NCI-H1694 (cell line): ENCODE results near the gene PDE7B.
A peak's percentile ranks its signal among the peaks of the same experiment; 100 is the strongest.

Experiments
- DNase-seq: peaks from one replicate; lab custom pipeline; 2025; lab: John Stamatoyannopoulos, UW

Gene PDE7B

DNA sequence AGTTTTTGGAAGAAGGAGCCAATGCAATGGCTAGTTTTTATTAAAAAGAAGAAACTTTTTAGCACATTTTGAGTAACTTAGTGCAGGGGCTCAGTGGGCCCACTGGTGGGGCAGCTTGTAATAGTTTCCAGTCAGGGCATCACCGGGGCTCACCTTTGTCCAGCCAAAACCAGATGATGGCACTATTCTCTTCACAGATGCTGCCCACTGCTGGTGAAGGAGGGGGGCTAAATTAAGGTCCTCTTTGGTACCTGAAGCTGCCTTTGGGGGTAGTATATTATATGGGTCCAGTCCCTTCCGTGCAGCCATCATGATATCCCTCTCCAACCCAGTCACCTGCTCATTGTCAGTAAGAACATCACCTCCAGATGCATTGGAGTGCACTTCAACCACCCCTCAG, 182.9 kb downstream of the PDE7B start:
- no peak for DNase-seq

DNA sequence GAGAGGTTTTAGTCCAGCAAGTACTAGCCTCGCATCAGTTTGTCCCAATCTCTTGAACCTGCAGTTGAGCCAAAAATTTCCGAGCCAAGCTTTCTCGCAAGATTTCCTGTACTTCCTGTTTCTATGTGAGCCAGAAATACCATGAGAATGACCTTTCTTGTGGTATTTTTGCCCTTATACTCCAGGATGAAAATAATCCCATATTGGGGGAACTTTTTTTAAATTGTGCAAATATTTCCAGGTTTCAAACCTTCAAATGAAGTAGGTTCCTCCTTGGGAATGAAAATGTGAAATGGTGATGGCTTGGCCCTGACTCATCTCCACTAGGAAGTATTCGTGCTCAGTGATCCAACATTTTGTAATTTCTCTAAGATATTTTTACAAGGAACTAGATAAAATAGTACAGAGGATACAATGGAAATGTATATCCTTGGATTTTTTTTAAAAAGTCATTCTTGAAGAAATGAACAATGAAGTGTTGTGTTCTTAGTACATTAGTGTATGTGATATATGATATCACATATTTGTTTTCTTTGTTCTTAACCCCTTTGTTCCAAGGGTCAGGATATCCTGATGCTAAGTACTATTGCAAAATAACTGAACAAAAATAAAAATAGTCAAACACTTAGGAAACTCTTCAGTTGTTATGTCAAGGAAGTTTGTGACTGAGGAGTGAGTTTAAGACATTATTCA, 184.0 kb downstream of the PDE7B start:
- no peak for DNase-seq

DNA sequence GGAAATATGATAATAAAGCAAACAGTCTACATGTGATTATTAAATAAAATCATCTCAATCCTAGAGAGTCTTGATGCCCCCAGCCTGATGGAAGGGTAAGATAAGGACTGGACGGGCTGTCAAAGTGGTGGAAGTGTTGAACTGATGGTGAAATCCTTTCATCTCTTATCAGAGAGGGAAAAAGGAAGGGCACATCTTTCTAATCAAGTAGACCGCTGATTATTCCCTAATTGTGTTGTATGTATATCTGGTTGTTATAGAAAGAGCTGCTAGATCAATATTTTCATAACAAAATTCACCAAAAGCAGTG, 184.5 kb downstream of the PDE7B start:
- no peak for DNase-seq

DNA sequence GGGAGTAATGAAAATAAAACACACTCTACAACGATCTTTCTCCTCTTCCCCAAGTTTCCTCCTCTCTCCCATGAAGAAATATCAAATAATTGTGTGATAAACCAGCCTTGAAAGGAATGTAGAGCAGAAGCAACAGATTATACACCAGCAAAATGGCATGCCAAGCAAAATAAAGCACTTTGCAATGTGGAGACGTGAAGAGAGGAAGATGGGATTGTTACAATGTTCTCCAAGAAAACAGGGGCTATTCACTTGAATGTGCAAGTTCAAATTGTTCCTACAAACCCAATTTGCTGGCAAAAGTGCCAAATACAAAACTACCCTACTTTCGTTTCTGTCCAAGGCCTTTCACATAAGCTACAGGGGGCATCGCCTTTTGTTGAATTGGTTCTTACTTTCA, 185.1 kb downstream of the PDE7B start:
- DNase-seq = no peak

DNA sequence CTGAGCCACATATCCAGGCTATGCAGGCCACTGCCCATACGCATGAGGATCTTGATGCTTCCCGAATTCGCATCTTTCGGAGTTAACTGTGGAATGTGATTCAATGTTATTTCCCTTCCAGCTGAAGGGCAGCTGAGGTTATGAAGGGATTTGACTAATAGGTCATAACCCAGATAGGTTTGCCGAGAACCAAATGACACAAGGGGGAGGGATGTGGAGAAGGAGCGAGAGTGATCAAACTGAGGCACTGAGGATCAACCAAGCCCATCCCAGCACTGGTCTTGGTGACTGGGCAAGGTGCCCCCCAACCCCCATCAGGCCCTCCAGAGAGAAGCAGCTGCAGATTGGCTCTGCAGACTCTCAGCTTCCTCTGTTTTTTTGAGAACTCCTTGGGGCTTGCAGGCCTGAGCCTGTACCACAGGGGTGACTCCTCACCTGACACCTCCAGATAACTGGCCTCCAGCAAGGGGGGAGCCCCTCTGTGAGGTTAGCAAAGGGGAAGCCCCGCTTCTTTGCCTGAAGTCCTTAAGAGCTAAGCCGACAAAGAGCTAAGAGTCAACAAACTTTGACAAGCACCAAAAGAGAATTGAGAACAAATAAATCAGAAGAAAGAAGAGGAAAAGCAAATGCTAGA, 185.9 kb downstream of the PDE7B start:
- no peak for DNase-seq

DNA sequence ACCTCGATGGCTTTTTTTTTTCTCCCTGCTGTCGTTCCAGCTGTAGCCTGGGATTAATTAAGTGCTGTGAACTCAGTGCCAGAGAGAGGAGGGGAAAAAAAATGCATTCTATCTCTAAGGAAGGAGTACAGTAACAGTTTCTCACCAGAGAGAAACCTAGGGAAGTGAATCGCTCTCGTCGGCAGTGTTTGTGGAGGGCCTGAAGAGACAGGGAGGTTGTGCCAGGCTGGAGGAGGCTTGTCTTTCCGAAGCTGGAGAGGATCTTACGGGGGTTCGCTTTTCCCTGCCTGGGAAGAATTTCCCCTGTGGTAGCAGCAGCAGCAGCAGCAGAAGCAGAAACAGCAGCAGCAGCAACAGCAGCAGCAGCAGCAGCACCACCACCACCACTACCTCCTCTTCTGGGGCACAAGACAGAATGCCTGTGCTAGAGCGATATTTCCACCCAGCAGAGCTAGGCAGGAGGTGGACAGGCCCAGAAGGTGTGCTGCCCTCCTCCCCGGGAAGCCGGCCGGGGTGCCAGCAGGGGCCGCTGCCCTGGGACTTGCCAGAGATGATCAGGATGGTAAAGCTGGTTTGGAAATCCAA, 186.5 kb downstream of the PDE7B start:
- peak; percentile 3 for DNase-seq

DNA sequence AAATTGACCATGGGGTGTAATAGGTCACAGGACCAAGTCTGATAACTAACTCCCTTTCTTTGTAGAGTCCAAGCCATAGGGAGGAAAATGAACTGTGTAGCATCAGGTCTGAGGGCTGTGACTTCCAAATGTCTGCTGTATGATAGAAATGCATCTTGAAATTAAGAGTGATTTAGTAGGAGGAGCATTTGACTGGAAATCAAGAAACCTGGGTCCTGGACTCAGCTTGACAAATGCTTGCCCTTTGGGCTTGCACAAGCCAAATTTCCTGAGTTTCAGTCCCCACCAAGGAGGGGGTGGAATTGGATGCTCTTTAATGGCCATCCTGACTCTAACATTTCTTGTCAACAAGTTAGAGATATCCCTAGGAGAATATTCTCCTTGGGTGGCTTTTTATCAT, 187.0 kb downstream of the PDE7B start:
- no peak for DNase-seq

DNA sequence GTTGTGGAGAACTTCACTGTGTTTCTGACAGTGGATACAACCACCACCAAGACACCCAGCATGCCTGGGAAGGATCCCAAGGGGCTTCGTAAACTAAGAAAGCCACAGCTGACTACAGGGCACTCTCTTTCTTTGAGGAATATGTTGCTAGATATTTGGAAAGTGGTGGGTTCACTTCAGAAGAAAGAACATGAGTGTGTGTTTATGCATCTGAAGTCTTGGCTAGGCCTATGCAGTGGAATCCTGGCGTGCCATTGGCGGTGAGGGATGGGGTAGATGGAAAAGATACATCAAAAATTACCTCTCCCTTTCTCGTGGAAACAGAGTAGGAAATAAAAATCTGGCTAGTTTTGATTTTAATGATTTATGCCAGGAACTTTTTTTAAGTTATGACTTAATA, 187.7 kb downstream of the PDE7B start:
- no peak for DNase-seq

DNA sequence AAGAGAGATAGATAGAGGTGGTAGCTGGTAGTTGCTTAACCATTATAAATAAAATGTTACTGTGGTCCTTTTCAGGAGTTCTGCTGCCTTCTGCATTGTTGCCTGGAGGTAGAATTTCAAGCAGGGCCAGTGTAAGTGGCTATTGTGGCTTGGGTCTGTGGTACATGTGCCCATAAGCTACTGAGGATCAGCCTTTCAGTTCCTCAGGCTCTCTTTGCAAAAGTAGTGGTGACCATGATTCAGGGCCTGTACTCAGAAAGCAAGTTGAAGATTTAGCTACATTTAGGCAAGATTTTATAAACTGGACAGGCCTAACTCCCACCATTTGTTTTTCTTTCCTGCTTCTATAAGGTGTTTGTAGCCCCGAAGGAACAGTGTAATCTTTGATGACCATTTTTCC, 199.0 kb downstream of the PDE7B start:
- no peak for DNase-seq

DNA sequence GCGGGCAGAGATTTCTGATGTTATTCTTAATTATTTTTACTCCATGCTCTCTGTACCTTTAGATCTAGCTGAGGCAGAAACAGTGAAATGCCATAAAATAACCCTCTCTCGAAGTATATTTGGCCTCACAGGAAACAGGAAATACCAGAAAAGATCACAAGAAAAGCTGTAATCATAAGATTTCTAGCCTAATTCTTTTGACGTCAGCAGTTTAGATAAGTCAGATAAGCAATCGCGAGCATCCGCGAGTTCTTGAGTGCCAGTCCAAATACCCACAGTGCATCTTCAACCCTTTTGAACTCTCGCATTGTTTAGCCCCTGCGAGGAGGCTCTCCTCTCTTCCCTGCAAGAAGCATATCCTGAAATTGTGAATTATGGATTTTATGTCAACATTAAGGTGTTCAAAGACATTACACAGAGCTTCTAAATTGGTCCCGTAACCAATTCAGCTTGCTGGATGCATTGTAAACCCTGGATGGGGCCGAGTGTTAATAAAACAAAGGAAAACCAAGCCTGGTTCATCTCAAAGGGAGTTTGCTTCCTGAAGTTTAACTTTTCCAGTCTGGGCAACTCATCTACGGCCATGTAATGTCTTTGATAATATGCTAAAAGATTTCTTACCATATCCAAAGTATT, 199.8 kb downstream of the PDE7B start:
- DNase-seq = no peak

DNA sequence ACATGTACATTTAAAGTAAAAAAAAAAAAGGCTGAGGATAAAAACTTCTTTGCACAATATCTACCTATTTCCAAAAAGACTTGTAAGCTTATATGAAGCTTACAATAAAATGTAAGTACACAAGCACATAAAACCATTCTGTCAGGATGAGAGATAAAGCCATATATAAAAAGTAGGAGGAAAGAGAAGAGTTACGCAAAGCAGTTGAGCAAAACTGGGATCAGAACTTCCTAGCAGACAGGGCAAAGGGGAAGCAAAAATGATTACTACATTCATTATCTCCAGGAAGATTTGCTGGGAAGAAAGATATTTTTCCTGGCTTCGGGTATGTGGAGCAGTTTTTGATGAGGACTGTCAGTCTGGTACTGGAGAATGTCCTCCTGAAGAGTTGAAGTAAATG, 200.5 kb downstream of the PDE7B start:
- DNase-seq = no peak

DNA sequence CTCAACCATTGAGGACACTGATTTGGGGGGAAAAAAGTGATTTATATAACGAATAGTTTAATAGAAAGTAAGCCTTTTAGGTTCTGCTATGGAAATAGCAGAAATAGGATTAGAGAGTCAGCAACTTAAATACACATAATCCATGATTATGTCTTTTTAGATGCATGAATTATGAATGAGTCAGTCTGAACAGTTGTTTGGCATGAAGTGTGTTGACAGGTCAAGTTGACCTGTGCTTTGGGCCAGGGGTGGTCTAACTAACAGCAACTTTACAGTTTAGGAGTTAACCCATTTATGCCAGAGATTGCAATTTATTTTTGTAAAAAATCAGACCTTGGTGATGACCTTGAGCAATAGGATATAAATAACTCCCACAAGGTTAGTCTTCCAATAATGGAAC, 207.4 kb downstream of the PDE7B start:
- no peak for DNase-seq

DNA sequence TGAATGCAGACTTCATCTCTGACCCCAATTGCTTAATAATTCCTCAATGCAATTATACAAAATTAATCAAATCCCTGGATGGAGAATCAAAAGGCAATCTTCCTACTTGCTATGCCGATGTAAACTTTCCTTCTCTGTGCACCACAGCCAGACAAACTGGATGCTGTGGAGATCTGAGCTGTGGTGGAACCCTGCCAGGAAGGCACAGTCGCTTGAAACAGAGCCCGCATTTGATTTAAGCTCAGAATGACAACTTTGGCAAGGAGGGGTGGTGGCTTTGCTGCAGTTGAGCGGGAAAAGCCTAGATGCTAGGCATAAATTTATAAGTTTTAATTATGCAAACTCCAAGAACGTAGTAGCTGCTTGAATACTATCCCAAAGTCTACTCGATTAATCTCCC, 207.8 kb downstream of the PDE7B start:
- no peak for DNase-seq

DNA sequence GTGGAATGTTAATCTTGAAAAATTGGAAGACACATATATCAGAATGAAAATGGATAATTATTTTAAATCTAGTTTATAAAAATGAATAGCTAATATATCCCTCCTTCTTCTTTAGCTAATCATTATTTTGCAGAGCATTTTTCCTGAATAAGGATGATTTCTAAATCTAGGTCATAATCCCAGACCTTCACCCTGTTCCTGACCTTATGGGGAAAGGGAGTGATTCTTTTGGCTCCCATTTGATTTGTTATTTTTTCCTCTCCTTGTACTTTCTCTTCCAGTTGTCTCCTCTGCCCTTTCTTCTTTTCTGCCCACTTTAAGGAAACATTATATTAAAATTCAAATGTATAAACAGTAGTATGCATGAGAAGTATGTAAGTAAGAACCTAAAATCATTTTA, 208.6 kb downstream of the PDE7B start:
- DNase-seq = no peak

DNA sequence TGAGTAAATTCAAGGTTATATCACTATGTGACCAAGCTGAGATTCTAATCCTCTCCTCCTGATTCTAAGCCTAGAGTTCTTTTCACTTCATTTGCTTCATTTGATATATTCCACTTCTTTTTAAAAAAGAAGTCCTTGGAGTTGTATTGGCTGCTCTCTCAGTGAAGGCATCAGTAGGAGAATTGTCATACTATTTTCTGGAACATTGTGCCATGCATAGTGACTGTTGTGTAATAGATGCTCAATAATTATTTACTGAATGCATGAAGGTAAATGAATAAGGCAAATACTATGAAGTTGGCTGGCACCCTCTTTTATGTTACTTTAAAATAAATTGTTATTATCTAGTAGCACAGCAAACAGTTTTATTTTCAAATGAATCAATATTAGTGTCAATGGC, 209.3 kb downstream of the PDE7B start:
- no peak for DNase-seq

DNA sequence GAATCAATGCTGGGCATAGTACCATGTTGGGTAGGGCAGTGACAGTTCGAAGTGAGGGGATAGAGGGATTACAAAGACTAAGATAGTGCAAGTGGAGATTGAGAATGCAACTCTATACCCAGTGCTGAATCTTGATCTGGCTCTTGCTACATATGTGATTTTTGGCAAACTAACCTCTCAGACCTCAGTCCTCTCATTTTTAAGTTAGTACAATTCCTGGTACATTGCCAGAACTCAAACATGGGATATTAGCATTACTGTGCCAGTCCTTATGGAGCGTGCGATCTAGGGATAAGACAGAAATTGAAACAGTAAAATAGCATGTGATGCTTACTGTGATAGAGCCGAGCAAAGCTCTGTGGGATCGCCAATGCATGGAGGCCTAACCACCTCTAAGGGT, 210.2 kb downstream of the PDE7B start:
- no peak for DNase-seq

DNA sequence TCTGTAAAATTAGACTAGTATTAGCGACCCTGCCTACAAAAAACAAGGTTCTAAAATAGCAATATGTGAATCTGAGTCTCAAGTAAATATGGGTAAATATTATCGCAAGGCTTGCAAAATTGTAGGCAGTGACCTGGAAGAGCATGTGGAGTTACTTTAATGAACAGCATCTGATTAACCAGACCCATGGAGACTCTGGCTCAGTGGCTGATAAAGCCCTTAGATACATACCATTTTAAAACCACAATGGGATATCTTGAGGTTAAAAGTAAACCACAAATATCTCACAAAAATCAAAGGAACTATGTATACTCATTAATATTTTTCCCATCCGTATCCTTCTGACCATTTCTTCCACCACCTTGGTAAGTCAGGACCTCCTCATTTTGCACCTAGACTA, 211.6 kb downstream of the PDE7B start:
- DNase-seq = no peak

DNA sequence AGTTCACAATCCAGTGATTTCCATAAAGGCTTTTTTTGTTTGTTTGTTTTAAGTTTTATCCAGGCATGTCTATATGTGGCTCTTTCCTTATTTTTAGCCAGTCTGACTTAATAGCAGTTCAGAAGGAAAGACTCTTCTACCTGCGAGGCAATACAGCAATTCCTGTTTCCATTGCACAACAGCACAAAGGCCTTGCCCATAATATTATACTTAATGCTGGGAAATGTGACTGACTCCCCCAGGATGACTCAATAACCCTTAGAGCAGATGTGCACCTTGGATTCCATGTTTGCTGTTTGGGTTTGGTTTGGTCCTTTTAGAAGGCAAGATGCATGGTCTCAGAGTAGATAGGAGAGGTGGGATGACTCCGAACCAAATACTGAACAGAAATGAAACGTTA, 214.5 kb downstream of the PDE7B start:
- no peak for DNase-seq

DNA sequence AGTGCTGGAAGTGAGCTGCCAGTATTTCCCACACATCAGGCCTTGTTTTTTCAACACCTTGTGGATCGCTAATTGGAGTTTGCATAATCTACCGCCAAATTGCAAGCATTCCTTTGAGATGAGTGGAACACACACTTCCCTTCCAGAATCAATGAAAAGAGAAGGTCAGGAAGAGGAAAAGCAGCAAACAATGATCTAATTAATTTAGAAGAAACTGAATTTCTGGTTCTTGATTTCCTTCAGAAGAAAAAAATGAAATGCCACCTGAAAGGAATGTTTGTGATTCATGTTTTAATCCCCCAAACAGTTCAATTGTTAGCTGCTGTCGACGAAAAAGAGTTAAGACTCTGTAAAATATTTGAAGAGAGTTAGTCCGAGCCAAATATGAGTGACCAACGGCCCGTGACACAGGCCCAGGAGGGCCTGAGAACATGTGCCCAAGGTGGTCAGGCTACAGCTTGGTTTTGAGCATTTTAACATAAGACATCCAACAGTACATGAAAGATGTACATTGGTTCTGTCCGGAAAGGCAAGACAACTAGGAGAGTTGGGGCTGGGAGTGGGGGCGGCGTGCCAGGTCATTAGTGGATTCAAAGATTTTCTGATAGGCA, 216.3 kb downstream of the PDE7B start:
- no peak for DNase-seq

DNA sequence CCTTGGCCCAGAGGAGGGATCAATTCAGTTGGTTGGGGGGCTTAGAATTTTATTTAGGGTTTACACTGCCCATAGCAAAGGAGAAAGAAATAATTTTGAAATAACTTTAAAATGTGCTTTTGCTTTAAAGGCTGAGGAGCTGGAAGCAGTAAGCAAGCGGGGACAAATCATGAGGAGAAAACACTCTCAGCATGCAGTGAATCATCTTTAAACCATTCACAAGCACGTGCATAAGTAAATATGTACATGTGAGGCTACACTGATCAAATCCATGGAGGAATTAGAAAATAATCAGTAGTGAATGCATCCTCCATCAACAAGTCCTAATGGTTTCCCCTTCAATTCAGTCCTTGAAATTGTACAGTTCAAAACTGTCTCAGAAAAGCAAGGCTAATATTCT, 217.6 kb downstream of the PDE7B start:
- DNase-seq = no peak

DNA sequence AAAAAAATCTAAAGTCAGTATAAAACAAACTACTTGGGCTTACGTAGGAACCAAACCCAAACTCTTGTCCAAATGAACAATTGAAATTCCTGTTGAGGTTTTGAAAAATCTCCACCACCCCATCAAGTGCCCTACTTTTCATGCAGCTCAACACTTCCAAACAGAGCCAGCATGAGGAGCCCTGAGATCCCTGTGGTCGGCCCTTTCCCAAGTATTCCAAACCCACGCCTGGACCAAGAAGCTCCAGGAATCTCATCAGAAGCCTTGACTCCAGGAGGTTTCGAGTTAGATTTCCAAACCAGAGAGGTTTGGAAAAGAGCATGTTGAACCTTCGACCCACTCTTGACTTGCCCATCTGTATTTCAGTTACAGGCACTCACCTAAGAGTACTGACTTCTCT, 219.3 kb downstream of the PDE7B start:
- DNase-seq = no peak

DNA sequence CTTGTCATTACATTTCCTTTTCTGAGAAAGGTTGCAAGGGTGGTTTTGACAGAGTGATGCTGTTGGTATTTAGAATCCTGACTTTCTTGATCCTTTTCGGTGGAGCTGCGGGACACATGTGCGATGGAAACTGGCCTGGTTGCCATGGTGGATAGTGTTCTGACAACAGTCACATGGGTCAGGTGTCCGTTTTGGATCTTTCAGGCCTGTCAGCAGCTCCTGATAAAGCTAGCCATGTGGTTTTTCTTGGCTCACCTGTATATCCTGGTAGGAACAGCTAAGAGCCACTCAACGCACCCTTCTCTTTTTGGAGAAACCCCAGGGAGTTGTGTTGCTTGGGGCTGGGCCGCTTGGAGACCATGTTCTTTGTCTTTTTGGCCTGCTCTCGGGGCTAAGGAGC, 221.2 kb downstream of the PDE7B start:
- no peak for DNase-seq

DNA sequence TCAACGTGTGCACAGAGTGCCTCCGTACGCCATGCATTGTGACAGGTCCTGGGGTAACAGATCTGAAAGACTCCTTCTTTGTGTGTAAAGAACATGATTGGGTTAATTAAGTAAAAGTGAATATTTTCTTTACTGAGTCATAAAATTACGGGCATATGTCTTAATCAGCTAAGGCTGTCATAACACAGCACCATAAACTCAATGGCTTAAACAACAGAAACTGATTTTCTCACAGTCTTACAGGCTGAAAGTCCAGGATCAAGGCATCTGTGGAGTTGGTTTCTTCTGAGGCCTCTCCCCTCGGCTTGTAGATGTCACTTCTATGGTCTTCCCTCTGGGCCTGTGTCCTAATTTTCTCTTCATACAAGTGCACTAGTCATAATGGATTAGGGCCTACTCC, 221.7 kb downstream of the PDE7B start:
- DNase-seq = no peak
